Embryonic facial prominence (tissue), 1 donor: ENCODE results near the gene INSYN2B.

Experiments used
- DNase-seq: peaks from one replicate; pipeline ENCODE4 v3.0.0-alpha.2; 2016; ENCODE audit errors: extremely low spot score

Gene INSYN2B

GRCh38 chr5:169933127-169933526 is 47.2 kb downstream of the INSYN2B start:
- DNase-seq: no peak

DNA sequence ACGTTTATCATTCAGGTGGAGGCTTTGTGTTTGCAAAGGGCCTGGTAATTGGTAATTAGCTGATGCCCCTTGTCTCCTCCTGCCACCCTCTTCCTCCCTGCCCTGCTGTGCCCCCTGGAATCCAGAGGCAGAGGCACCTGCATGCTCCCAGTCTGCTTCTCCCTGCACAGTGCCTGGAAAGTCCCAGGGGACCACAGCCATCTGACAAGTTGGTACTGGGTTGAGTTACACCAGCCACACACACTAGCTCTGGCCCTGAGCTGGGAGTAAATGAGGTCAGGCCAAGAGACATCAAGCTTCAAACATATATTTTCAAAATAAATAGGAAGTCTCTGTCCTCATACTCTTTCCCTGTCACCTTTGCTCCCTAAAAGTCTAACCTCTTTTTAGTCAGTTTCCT is 56.3 kb downstream of the INSYN2B start:
- DNase-seq: no peak

DNA sequence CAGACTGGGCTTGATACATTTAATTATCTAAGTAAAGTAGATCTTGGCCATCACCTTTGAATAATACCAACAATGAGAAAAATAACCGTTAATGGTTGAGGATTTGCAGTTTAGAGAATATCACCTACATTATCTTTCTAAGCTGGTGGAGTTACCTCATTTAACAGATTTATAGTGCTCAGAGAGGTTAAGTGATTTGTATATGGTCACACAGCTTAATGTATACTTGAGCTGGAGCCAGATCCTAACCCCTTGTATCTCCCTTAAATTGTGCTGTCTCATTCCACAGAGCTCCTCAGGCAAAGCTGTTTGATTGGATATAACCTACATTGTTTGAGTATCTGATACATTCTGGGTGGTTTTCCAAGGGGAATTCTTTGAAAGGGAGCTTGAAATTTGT is 57.8 kb downstream of the INSYN2B start:
- no peak for DNase-seq

- no peak for DNase-seq
These were observed 58.3 kb downstream of the INSYN2B start for GRCh38 chr5:169921949-169922348.

- DNase-seq: no peak
These were observed 58.9 kb downstream of the INSYN2B start for GRCh38 chr5:169921384-169921783.

DNA sequence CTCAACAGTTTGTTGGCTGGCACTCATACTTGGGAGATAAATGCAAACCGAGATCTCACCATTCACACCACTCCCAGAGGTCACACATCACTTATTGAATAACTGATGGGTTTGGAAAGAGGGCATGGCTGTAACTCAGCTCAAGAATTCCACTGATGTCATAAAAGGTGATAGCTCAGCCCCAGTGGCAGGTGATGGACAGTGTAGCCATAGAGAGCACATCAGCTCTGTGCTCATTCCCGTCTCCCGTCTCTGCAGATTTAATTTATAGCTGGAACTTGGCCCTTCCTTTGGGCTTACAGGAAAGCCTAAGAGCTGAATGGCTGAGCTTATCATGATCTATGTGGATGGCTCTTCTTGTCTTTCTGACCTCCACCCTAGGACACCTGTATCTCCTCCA is 59.8 kb downstream of the INSYN2B start:
- DNase-seq: no peak

- DNase-seq: no peak
These were observed 62.1 kb downstream of the INSYN2B start for GRCh38 chr5:169918228-169918627.

- DNase-seq: no peak
These were observed 62.8 kb downstream of the INSYN2B start for GRCh38 chr5:169917500-169917899.

- no peak for DNase-seq
These were observed 65.5 kb downstream of the INSYN2B start for GRCh38 chr5:169914766-169915165.

GRCh38 chr5:169913479-169913878 is 66.8 kb downstream of the INSYN2B start:
- DNase-seq: no peak

- no peak for DNase-seq
These were observed 68.7 kb downstream of the INSYN2B start for GRCh38 chr5:169911448-169912212.

GRCh38 chr5:169910393-169910792 is 69.9 kb downstream of the INSYN2B start:
- DNase-seq: no peak

- no peak for DNase-seq
These were observed 70.3 kb downstream of the INSYN2B start for GRCh38 chr5:169909945-169910344.

DNA sequence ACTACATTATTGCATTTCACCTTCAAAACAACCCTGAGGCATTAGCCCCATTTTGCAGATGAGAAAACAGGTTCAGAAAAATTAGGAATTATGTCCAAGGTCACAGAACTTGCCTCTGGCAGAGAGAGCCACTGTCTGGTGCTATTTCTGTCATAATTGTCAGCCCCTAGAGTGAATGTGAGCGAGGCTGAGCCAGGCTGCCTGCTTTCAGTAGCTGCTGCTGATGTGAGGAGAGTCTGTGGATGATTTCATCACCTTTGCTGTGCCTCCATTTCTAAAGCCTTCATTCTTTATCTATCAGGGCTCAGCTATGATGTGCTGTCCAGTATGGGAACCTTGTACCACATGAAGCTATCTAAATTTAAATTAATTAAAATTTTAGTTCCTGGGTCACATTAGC is 71.4 kb downstream of the INSYN2B start:
- no peak for DNase-seq

- DNase-seq: no peak
These were observed 73.3 kb downstream of the INSYN2B start for GRCh38 chr5:169906745-169907649.

DNA sequence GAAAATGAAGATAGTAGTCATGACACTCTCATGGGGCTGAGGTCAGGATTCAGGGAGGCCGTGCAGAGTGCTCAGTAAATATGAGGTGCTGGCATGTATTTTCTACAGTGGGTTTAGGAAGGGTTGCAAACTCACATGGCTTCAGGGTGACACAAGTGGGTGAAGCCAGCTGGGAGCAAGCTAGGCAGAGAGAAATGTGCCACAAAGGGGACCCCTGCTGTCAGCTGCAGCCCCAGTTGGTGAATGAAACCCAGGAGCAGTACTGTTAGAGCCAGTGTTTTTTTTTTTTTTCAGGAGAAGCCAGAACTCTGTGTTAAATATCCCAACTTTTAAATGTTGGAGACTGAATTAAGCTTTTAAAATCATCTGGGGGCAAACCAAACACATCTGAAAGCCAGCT is 75.3 kb downstream of the INSYN2B start:
- no peak for DNase-seq

GRCh38 chr5:169904508-169904907 is 75.8 kb downstream of the INSYN2B start:
- no peak for DNase-seq

GRCh38 chr5:169904059-169904458 is 76.2 kb downstream of the INSYN2B start:
- DNase-seq: no peak

- DNase-seq: no peak
These were observed 78.4 kb downstream of the INSYN2B start for GRCh38 chr5:169901896-169902295.

- DNase-seq: no peak
These were observed 82.8 kb downstream of the INSYN2B start for GRCh38 chr5:169897481-169897880.

GRCh38 chr5:169895926-169896325 is 84.4 kb downstream of the INSYN2B start:
- DNase-seq: no peak

GRCh38 chr5:169893571-169893970 is 86.7 kb downstream of the INSYN2B start:
- no peak for DNase-seq

DNA sequence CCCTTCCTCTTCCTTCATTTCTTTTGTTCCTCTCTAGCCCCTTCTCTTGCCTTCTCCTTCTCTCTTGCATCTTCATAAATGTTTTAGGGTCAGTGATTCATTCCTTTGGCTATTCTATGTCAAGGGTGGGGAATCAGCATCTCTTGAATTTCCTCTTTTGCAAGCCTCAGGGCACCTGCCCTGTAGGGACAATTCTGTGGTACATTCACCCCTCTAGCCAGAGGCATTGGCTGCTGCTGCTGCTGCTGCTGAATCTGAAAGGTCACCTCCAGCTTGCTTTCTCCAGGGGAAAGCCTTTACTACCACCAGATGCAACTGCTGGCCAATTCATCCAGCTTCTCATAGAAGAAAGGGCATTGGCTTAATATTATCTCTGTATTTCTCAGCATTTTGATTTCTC is 87.3 kb downstream of the INSYN2B start:
- DNase-seq: no peak
